ENCODE results near the gene TRIM46.
A peak's percentile ranks its signal among the peaks of the same experiment; 100 is the strongest.
"Not testable (repeated sequence)": the region's sequence is repeated elsewhere in the genome, so short reads cannot be mapped to it uniquely, and the experiment has no call there.

Gene TRIM46

DNA sequence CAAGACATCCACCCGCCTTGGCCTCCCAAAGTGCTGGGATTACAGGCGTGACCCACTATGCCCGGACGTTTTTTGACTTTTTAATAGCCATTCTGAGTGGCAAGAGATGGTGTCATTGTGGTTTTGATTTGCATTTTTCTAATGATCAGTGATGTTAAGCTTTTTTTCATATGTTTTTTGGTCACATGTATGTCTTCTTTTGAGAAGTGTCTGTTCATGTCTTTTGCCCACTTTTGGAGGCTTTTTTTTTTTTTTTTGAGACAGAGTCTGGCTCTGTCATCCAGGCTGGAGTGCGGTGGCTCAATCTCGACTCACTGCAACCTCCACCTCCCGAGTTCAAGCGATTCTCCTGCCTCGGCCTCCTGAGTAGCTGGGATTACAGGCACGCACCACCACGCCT lies 9.0 kb upstream of the TRIM46 start:
- WGBS (ENCODE audit: insufficient coverage, insufficient read length): no CpG with 5 or more reads among the region's 11 CpGs
- not testable (repeated sequence) for DNase-seq (ENCODE audit: low read depth, low spot score); H3K4me3 ChIP-seq (ENCODE audit: low read length); H3K36me3 ChIP-seq (ENCODE audit: control insufficient read depth, insufficient read depth, low read length); H3K27ac ChIP-seq (ENCODE audit: low read length); H3K27me3 ChIP-seq (ENCODE audit: control insufficient read depth, insufficient read depth, low read length); H3K9me3 ChIP-seq (ENCODE audit: control insufficient read depth, insufficient read depth, low read length); H3K4me1 ChIP-seq (ENCODE audit: control insufficient read depth, insufficient read depth, low read length)

DNA sequence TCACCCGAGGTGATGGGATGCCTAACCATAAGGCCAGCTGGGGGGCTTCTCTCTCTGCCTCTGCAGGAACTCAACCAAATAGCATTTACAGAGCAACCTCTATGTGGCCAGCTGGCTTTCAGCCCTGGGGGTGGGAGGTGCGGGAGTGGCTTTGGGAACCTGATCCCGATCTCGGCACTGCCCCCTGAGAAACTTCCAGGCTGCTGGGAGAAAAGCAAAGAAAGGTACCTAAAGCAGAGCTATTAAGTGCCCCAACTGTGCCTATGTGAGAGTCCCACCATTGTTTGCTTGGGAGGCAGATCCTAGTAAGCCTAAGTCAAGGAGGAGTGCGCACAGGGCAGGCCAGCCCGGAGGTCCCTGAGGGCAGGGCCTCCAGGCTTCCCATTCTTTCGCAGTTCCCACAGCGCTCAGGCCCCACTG lies 7.6 kb upstream of the TRIM46 start:
- DNase-seq (ENCODE audit: low read depth, low spot score): no peak
- H3K4me1 ChIP-seq (ENCODE audit: control insufficient read depth, insufficient read depth, low read length): peaks cover 5% of the 10 kb centered on the region
- no peak overlapping the region for H3K27ac ChIP-seq (ENCODE audit: low read length)
- 0 out of 2 replicates have a peak, but pooled peaks cover 3% of the 10 kb centered on the region for H3K36me3 ChIP-seq (ENCODE audit: control insufficient read depth, insufficient read depth, low read length)
- H3K27me3 ChIP-seq (ENCODE audit: control insufficient read depth, insufficient read depth, low read length): no peaks in the 10 kb centered on the region
- no peak overlapping the region; the same call in 1 of the 2 replicates for H3K4me3 ChIP-seq (ENCODE audit: low read length)
- no CpG with 5 or more reads among the region's 8 CpGs for WGBS (ENCODE audit: insufficient coverage, insufficient read length)
- no peaks in the 10 kb centered on the region for H3K9me3 ChIP-seq (ENCODE audit: control insufficient read depth, insufficient read depth, low read length)

DNA sequence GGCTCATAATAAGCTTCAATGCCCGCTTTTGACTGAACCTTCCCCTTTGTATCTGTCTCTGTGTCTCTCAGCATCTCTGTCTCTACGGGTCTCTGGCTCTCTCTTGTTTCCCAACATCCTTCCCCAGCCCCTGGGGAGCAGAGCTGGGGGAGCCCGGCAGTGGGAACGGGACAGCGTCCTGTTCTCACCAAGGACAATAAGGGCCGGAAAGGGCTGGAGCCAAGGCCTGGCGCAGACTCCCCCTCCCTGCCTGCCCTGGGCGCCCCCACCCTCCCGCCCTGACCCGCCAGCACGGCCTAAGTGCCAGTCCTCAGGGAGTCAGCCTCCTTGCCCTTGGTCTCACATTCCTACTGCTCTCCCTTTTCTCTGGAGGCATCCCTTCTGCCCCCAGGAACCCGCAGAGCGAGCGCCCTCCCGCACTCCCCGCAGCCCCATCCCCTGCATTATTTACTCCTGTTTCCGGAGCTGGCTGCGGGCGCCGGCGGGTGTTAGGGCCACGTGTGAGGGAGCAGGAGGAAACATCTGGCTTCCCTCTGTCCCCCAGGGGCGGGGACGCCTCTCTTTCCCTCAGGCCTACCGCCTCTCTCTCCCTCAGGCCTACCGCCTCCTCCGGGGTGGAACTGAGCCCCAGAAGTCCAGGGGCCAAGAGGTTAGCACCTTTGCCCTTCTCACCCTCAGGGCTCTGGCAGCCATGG lies 7.0 kb upstream of the TRIM46 start:
- H3K4me1 ChIP-seq (ENCODE audit: control insufficient read depth, insufficient read depth, low read length): peaks cover 5% of the 10 kb centered on the region
- no peak overlapping the region for H3K27ac ChIP-seq (ENCODE audit: low read length)
- no peaks in the 10 kb centered on the region for H3K27me3 ChIP-seq (ENCODE audit: control insufficient read depth, insufficient read depth, low read length)
- 0 out of 2 replicates have a peak, but pooled peaks cover 3% of the 10 kb centered on the region for H3K36me3 ChIP-seq (ENCODE audit: control insufficient read depth, insufficient read depth, low read length)
- no peaks in the 10 kb centered on the region for H3K9me3 ChIP-seq (ENCODE audit: control insufficient read depth, insufficient read depth, low read length)
- no peak for DNase-seq (ENCODE audit: low read depth, low spot score)
- WGBS (ENCODE audit: insufficient coverage, insufficient read length): no CpG with 5 or more reads among the region's 27 CpGs
- peak overlapping the region; percentile 11; the same call in 1 of the 2 replicates for H3K4me3 ChIP-seq (ENCODE audit: low read length)

DNA sequence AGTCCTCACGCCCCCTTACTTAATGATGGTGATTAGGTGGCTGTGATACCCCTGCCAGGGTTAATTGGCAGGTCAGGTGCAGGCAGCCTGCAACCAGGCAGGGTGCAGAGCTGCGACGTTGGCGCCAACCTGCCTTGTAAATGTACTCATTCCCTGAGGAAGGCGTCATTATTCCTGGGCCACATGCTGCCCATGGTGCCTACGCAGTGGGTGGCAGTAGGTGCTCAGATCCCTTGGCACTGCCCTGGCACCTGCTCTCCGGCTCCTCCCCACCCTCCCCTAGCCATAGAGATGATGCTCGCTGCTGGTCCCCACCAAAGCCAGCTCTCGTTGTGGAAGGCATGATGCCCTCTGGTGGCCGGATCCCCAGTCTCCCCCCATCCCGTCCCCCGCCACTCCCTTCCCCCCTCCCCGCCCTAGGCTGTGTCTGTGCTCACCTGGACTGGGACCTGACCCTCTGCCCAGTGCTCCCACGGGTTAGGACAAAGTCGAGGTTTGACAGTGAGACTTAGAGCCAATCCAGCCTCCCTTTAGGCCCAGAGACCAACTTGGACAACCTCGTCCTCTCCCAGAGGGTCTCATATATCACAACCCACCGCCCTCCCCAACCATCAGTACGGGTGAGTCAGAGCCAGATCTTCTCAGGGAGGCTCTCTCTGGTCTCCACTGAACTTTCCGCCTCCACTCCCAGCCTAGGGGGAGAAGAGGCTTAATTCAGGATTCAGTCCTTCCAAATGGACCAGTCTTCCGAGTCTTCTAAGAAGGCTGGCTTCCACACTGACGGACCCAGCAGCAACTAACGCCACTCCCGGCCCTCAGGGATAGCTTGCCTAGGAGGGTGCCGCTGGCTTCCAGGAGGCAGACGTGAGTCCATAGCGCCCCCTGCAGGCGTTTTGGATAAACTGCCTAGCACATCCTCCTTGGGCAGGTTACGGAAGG lies 6.2 kb upstream of the TRIM46 start:
- DNase-seq (ENCODE audit: low read depth, low spot score): peak; percentile 92
- Histone ChIP-seq H3K27me3 (ENCODE audit: control insufficient read depth, insufficient read depth, low read length) (no peaks in the 10 kb centered on the region), H3K36me3 (ENCODE audit: control insufficient read depth, insufficient read depth, low read length) (0 out of 2 replicates have a peak, but pooled peaks cover 3% of the 10 kb centered on the region), H3K27ac (ENCODE audit: low read length) (no peak overlapping the region), H3K9me3 (ENCODE audit: control insufficient read depth, insufficient read depth, low read length) (no peaks in the 10 kb centered on the region), H3K4me3 (ENCODE audit: low read length) (peak overlapping the region; percentile 49; the same call in 1 of the 2 replicates), H3K4me1 (ENCODE audit: control insufficient read depth, insufficient read depth, low read length) (peaks cover 5% of the 10 kb centered on the region)
- no CpG with 5 or more reads among the region's 28 CpGs for WGBS (ENCODE audit: insufficient coverage, insufficient read length)

DNA sequence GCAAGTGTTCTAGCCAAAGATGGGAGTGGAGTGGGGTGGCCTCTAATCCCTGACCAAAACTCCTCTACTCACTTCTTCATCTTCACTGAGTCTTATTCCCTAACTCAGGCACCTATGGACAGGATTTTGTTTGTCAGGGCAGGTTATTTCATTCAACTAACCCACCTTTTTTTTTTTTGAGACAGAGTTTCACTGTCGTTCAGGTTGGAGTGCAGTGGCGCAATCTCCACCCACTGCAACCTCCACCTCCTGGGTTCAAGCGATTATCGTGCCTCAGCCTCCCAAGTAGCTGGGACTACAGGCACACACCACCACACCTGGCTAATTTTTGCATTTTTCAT lies 5.6 kb upstream of the TRIM46 start:
- H3K36me3 ChIP-seq (ENCODE audit: control insufficient read depth, insufficient read depth, low read length); H3K27ac ChIP-seq (ENCODE audit: low read length); H3K4me1 ChIP-seq (ENCODE audit: control insufficient read depth, insufficient read depth, low read length); H3K27me3 ChIP-seq (ENCODE audit: control insufficient read depth, insufficient read depth, low read length); DNase-seq (ENCODE audit: low read depth, low spot score); H3K4me3 ChIP-seq (ENCODE audit: low read length); H3K9me3 ChIP-seq (ENCODE audit: control insufficient read depth, insufficient read depth, low read length): not testable (repeated sequence)
- no CpG with 5 or more reads among the region's 4 CpGs for WGBS (ENCODE audit: insufficient coverage, insufficient read length)

DNA sequence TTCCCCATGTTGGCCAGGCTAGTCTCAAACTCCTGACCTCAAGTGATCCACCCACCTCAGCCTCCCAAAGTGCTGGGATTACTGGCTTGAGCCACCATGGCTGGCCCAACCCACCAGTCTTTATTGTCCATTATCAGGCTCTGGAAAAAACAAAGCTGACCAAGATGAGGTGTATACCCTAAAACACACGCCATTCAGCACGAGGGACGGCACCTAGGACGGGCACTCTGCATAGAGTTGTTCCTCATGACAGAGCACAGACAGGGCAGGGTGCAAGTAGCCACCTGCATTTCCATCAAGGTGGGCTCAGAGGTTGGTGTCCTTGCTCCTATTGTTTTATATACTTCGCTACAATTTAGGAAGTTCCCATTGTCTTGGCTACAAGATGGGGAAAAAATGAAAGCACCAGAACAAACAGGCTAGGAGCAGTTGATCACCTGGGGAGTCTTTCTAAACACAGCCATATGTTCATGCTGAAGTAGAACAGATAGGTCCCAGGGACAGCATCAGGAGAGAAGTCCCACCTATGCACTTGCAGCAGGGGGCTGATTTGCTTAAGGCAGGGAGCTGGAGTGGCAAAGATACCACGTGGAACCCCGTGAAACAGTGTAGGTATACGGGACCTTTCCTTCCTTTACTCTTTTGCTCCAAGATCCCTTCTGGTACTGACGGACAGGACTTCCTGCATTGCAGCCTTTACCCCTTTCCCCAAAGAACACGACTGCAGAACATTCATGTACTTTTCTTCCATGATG lies 5.0 kb upstream of the TRIM46 start:
- WGBS (ENCODE audit: insufficient coverage, insufficient read length): no CpG with 5 or more reads among the region's 10 CpGs
- Histone ChIP-seq H3K27ac (ENCODE audit: low read length) (no peak overlapping the region), H3K27me3 (ENCODE audit: control insufficient read depth, insufficient read depth, low read length) (no peaks in the 10 kb centered on the region), H3K4me3 (ENCODE audit: low read length) (no peak overlapping the region), H3K4me1 (ENCODE audit: control insufficient read depth, insufficient read depth, low read length) (peaks cover 5% of the 10 kb centered on the region), H3K36me3 (ENCODE audit: control insufficient read depth, insufficient read depth, low read length) (0 out of 2 replicates have a peak, but pooled peaks cover 3% of the 10 kb centered on the region), H3K9me3 (ENCODE audit: control insufficient read depth, insufficient read depth, low read length) (no peaks in the 10 kb centered on the region)
- DNase-seq (ENCODE audit: low read depth, low spot score): no peak

DNA sequence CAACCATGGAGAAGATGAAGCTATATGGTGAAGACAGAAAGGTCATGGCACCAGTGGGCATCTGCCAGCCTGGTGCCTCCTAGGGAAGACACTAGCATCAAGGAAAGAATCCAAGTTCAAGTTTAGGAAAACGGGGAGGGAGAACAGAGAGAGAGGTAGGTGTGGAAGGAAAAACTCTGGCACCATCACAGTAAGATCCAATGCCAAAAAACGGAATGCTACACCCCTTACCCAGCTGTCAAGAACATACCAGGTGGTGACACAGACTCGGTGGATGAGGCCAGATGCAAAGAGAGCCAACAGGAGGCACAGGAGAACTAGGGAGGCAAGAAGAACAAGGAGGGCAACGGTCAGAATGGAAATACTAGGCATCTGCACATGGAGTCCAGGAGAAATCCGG lies 4.1 kb upstream of the TRIM46 start:
- DNase-seq (ENCODE audit: low read depth, low spot score): no peak

DNA sequence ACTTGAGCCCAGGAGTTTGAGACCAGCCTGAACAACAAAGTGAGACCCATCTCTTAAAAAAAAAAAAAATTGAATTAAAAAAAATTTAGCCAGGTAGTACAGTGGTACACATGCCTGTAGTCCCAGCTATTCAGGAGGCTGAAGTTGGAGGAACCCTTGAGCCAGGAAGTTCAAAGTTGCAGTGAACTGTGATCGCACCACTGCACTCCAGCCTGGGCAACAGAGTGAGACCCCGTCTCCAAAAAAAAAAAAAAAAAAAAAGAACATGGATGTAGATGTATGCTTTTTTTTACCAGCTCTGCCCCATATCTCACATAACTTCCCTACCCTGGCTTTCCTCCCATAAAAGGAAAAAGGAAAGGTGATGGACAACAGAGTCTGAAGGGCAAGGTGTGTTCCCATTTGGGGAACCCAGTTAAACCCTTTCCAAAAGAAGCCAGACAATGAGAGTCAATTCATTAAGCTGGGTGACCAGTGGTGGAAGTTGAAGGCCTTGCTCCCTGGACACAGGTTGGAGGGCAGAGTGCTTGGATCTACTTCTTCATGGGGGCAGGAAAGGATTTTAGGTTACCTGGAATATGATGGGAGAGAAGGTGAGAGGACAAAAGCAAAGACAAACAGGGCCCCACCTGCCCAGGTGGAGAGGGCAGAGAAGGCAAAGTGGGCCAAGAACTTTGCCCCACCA lies 3.4 kb upstream of the TRIM46 start:
- Histone ChIP-seq H3K4me1 (ENCODE audit: control insufficient read depth, insufficient read depth, low read length) (peaks cover 5% of the 10 kb centered on the region), H3K9me3 (ENCODE audit: control insufficient read depth, insufficient read depth, low read length) (no peaks in the 10 kb centered on the region), H3K27me3 (ENCODE audit: control insufficient read depth, insufficient read depth, low read length) (no peaks in the 10 kb centered on the region), H3K27ac (ENCODE audit: low read length) (no peak overlapping the region), H3K36me3 (ENCODE audit: control insufficient read depth, insufficient read depth, low read length) (0 out of 2 replicates have a peak, but pooled peaks cover 3% of the 10 kb centered on the region), H3K4me3 (ENCODE audit: low read length) (no peak overlapping the region)
- no peak for DNase-seq (ENCODE audit: low read depth, low spot score)
- no CpG with 5 or more reads among the region's 2 CpGs for WGBS (ENCODE audit: insufficient coverage, insufficient read length)

More for the DNA sequence above, 4.1 kb upstream of the TRIM46 start:
- Histone ChIP-seq H3K27ac (ENCODE audit: low read length) (no peak overlapping the region), H3K4me3 (ENCODE audit: low read length) (no peak overlapping the region), H3K36me3 (ENCODE audit: control insufficient read depth, insufficient read depth, low read length) (0 out of 2 replicates have a peak, but pooled peaks cover 3% of the 10 kb centered on the region), H3K9me3 (ENCODE audit: control insufficient read depth, insufficient read depth, low read length) (no peaks in the 10 kb centered on the region), H3K27me3 (ENCODE audit: control insufficient read depth, insufficient read depth, low read length) (no peaks in the 10 kb centered on the region), H3K4me1 (ENCODE audit: control insufficient read depth, insufficient read depth, low read length) (peaks cover 5% of the 10 kb centered on the region)
- no CpG with 5 or more reads among the region's 5 CpGs for WGBS (ENCODE audit: insufficient coverage, insufficient read length)

DNA sequence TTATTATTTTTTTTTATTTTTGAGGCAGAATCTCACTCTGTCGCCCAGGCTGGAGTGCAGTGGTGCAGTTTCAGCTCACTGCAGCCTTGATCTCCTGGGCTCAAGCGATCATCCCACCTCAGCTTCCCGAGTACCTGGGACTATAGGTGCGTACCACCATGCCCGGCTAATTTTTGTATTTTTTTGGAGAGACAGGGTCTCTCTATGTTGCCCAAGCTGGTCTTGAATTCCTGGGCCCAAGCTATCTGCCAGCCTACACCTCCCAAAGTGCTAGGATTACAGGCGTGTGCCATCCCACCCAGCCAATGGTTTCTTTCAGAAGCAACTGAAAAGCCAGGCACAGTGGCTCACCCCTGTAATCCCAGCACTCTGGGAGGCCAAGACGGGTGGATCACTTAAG lies 2.8 kb upstream of the TRIM46 start:
- Histone ChIP-seq H3K4me1 (ENCODE audit: control insufficient read depth, insufficient read depth, low read length) (peaks cover 6% of the 10 kb centered on the region), H3K36me3 (ENCODE audit: control insufficient read depth, insufficient read depth, low read length) (0 out of 2 replicates have a peak, but pooled peaks cover 3% of the 10 kb centered on the region), H3K27ac (ENCODE audit: low read length) (no peak overlapping the region), H3K9me3 (ENCODE audit: control insufficient read depth, insufficient read depth, low read length) (no peaks in the 10 kb centered on the region), H3K27me3 (ENCODE audit: control insufficient read depth, insufficient read depth, low read length) (no peaks in the 10 kb centered on the region), H3K4me3 (ENCODE audit: low read length) (no peak overlapping the region)
- no CpG with 5 or more reads among the region's 7 CpGs for WGBS (ENCODE audit: insufficient coverage, insufficient read length)
- DNase-seq (ENCODE audit: low read depth, low spot score): no peak
